ENCODE results near the gene KCTD8. TPM values are rescaled to one million over a fixed set of nuclear protein-coding genes. Genes with fewer than 3 reads are reported as not detected.

Gene KCTD8
- total RNA-seq, 2 donors from 2014 or later: 0.26 TPM; not detected in 1

DNA sequence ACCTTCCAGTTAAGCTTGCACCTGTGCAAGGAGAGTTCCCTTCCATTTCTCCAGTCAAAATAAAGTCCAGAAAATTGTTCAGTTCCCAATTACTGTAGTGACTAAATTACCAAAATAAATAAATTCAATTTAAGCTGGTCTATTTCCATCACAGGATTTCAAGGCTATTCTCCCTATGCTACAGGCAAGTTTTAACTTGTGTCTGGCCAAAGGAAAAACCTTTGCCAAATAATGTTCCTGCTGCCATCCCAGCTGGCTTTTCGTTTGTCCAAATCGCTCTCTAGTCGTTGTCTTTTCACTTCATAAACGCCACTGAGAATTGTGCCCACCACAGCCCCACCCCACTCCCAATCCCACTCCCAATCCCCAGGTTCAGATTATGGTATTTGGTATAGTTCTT is 2.4 kb downstream of the KCTD8 start:
- no peak overlapping the region for H3K27ac ChIP-seq
- no peaks in the 10 kb centered on the region for H3K36me3 ChIP-seq (replicated peaks in 1 of 2; ENCODE audit: insufficient read depth in 1 of 2, low read depth in 2 of 2)
- DNase-seq (no peak), ATAC-seq (no peak)
- 1 to 7% methylated on average over 4 of the region's 4 CpGs for WGBS, 2 donors
- H3K27me3 ChIP-seq: peaks cover 0 to 7% of the 10 kb centered on the region in 2 donors
- H3K9me3 ChIP-seq: no peaks in the 10 kb centered on the region
- peak in 1 of 3 donors; percentile 34 for TF ChIP-seq POLR2A (IDR thresholded peaks at IDR 0.05)
- TF ChIP-seq, protein P1, sequence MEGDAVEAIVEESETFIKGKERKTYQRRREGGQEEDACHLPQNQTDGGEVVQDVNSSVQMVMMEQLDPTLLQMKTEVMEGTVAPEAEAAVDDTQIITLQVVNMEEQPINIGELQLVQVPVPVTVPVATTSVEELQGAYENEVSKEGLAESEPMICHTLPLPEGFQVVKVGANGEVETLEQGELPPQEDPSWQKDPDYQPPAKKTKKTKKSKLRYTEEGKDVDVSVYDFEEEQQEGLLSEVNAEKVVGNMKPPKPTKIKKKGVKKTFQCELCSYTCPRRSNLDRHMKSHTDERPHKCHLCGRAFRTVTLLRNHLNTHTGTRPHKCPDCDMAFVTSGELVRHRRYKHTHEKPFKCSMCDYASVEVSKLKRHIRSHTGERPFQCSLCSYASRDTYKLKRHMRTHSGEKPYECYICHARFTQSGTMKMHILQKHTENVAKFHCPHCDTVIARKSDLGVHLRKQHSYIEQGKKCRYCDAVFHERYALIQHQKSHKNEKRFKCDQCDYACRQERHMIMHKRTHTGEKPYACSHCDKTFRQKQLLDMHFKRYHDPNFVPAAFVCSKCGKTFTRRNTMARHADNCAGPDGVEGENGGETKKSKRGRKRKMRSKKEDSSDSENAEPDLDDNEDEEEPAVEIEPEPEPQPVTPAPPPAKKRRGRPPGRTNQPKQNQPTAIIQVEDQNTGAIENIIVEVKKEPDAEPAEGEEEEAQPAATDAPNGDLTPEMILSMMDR (IDR thresholded peaks at IDR 0.05): no peak
- intact Hi-C loops (cut with DNase I): no loop called here
- peaks cover 28% of the 10 kb centered on the region for H3K4me1 ChIP-seq
- no peak overlapping the region for H3K4me3 ChIP-seq

DNA sequence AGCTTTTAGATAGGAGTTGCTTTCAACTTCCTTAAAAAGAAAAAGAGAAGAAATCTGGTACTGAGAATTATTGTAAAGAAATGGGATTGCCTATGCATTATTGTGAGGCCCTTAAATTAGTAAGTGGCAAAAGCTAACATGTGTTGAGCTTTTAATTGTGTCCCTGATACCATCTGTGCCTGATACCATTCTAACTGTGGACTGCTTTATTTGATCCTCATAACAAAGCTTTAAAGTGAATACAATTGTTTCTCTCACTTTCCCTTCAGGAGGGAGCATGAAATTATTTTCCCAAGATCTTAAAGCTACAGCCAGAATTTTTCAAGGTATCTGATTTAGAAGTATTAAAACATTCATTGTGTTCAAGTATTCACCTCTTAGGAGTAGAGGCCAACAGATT is 9.9 kb downstream of the KCTD8 start:
- H3K4me3 ChIP-seq: no peak overlapping the region
- TF ChIP-seq POLR2A (IDR thresholded peaks at IDR 0.05): no peak
- TF ChIP-seq, protein P1 (IDR thresholded peaks at IDR 0.05): no peak
- ATAC-seq (no peak), DNase-seq (no peak)
- no peaks in the 10 kb centered on the region for H3K9me3 ChIP-seq
- no peak overlapping the region for H3K27ac ChIP-seq
- H3K36me3 ChIP-seq (replicated peaks in 1 of 2; ENCODE audit: insufficient read depth in 1 of 2, low read depth in 2 of 2): no peaks in the 10 kb centered on the region
- intact Hi-C loops (cut with DNase I): no loop called here
- no peaks in the 10 kb centered on the region for H3K27me3 ChIP-seq
- H3K4me1 ChIP-seq: no peaks in the 10 kb centered on the region

DNA sequence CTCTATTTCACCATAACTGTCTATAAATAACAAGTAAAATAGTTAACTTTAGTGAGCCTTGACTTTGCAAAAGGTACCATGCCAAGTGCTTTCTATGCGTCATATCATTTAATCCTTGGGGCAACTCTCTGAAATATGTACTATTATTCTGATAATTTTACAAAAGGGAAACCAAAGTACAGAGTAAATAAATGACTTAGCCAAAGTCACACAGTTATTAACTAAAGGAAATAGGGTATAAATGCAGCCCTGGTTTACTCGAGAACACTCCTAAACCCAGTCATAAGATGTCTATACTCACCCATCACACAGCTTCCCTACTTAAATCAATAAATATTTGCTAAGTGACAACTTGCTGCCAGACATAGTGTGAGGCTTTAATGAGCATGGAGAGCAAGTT is 14.4 kb downstream of the KCTD8 start:
- Histone ChIP-seq H3K9me3 (no peaks in the 10 kb centered on the region), H3K36me3 (replicated peaks in 1 of 2; ENCODE audit: insufficient read depth in 1 of 2, low read depth in 2 of 2) (no peaks in the 10 kb centered on the region), H3K27me3 (no peaks in the 10 kb centered on the region), H3K27ac (no peak overlapping the region), H3K4me3 (no peak overlapping the region), H3K4me1 (no peaks in the 10 kb centered on the region)
- TF ChIP-seq, protein P1 (IDR thresholded peaks at IDR 0.05): no peak
- TF ChIP-seq POLR2A (IDR thresholded peaks at IDR 0.05): no peak
- intact Hi-C loops (cut with DNase I): no loop called here
- no peak for ATAC-seq
- DNase-seq: no peak
- 40 to 52% methylated on average over 2 of the region's 2 CpGs for WGBS, 2 donors

DNA sequence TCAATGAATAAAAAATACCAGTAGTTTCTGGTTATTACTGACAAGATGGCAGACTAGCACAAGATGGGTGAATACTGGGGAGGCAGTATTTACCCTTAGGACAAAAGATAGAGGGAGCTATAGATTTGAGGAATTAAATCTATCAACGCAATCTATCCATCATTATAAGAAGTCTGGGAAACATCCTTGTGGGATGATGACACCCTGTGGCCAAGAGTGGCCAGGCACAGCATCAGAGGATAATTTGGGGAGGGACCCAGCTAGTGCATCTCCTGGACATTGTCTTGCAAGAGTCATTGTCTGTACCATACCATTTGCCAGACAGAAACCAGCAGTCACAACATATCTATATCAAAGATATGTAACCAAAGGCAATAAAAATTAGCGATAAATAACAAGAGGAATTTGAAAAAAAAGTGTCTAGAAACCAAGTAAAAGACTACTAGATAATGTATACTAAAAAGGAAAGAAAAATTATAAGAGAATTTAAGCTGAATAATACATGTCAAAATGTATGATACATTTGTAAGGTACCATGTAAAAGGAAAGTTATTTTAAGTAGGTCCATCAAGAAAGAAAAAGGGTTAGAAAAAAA is 22.9 kb downstream of the KCTD8 start:
- no peak for DNase-seq
- intact Hi-C loops (cut with DNase I): no loop called here
- Histone ChIP-seq H3K9me3 (no peaks in the 10 kb centered on the region), H3K36me3 (replicated peaks in 1 of 2; ENCODE audit: insufficient read depth in 1 of 2, low read depth in 2 of 2) (no peaks in the 10 kb centered on the region), H3K4me3 (no peak overlapping the region), H3K27ac (no peak overlapping the region), H3K4me1 (no peaks in the 10 kb centered on the region), H3K27me3 (no peaks in the 10 kb centered on the region)
- TF ChIP-seq POLR2A (IDR thresholded peaks at IDR 0.05): no peak
- TF ChIP-seq, protein P1 (IDR thresholded peaks at IDR 0.05): peak in 1 of 7 experiments; percentile 14
- 35 to 42% methylated on average over 2 of the region's 2 CpGs for WGBS, 2 donors
- ATAC-seq: no peak

DNA sequence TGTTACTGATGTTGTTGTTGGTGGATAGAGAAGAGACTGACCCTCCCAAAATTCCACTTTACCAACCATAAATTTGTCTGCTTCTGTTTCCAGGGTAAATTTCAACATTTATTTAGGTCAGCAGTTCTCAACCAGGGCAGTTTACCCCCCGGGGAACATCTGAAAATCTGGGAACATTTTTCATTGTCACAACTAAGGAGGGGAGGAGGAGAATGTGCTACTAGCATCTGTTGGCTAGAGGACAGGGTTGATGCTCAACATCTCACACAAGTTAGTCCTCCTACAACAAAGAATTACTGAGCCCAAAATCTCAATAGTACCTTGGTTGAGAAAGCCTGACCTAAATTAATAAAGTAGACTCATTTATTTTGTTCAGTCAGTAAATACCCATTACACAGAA is 25.7 kb downstream of the KCTD8 start:
- H3K4me3 ChIP-seq: no peak overlapping the region
- ATAC-seq: no peak

More for the DNA sequence above, 25.7 kb downstream of the KCTD8 start:
- H3K36me3 ChIP-seq (replicated peaks in 1 of 2; ENCODE audit: insufficient read depth in 1 of 2, low read depth in 2 of 2): no peaks in the 10 kb centered on the region
- H3K27ac ChIP-seq: no peak overlapping the region
- intact Hi-C loops (cut with DNase I): no loop called here
- TF ChIP-seq, protein P1 (IDR thresholded peaks at IDR 0.05): no peak
- no peak for TF ChIP-seq POLR2A (IDR thresholded peaks at IDR 0.05)
- no peaks in the 10 kb centered on the region for H3K4me1 ChIP-seq
- 35 to 43% methylated on average over 1 of the region's 1 CpG for WGBS, 2 donors
- no peak for DNase-seq
- no peaks in the 10 kb centered on the region for H3K9me3 ChIP-seq
- H3K27me3 ChIP-seq: no peaks in the 10 kb centered on the region
